ENCODE data around the gene COA8.

Gene COA8

DNA sequence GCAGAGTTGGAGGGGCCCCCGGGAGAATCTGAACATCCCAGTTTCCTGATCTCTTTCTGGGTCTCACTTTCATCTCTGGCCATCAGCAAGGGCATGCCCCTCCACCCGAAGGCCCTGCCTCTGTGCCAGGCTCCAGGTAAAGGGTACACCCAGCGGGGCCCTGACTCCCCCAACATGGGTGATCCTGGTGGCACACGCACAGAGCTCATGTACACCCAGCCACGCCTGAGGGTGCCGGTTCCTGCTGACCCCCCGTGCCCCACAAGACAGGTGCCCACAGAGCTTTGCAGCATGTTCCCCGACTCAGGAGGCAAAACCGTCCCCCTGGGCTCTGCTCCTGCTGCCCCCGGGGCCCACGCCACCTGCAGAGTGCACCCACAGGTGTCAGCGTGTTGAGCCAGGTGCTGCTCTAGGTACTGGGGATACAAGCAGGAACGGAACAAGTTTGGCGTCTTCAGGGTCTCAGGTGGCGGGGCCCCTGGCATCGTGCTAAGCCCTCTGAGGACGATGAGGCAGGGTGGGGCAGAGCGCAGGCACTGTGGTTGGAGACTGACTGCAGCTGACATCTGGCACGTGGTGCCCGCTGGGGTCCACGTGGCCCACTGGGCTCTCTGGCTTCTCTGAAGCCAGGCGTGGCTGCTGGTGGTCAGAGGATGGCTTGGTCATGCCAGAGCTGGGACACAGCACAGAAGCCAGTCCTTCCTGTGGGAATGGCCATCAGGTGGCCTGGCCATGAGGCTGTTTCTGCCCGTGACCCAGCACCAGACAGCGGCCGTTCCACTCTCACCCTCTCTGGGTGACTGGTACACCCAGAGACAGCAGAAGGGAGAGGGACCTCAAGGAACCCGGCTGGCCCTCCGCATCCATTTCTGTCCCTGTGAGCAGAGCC is 14.1 kb upstream of the COA8 start:
- DNase-seq (ENCODE audit: low read depth in 2 of 2), result no peak

DNA sequence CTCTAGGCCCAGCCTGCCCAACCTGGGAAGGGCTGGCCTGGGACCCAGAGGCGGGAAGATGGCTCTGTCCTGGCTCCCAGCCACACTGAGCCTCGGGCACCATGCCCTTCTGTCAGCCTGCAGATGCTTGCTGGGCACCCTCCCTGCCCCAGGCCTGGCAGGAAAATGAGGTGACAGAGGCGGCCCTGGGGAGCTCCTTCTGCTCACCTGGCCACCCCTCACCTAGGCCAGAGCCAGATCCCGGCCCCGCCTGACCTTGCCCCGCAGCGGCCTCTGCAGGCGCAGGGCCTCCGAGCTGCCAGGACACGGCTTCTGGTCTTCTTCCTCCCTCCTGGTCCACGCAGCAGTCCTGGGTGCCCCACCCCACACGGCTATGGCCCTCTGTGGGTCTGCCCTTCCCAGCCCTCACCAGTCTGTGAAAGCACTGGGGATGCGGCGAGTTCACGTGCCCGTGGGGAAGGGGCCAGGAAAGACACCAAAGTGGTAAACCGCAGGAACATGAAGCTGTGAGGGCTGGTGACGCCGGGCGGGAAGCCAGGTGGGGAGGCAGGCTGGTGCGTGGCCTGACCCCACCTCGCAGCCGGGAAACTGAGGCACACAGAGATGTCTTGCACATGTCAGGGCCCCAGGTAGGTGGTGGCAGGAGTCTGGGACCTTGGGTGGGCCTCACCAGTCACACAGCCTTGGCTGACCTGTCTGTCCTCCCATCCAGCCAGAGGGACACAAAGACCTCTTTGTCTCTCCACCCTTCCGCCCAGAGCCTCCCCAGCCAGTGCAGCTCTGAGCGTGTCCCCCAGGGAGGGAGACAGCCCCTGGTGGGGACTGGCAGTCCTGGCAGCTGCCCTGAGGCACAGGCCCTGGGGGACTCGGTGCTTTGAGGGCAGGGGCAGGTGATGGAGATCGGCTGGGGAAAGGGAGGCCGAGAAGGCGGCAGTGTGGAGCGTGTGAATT is 13.1 kb upstream of the COA8 start:
- no peak for DNase-seq (ENCODE audit: low read depth in 2 of 2)

DNA sequence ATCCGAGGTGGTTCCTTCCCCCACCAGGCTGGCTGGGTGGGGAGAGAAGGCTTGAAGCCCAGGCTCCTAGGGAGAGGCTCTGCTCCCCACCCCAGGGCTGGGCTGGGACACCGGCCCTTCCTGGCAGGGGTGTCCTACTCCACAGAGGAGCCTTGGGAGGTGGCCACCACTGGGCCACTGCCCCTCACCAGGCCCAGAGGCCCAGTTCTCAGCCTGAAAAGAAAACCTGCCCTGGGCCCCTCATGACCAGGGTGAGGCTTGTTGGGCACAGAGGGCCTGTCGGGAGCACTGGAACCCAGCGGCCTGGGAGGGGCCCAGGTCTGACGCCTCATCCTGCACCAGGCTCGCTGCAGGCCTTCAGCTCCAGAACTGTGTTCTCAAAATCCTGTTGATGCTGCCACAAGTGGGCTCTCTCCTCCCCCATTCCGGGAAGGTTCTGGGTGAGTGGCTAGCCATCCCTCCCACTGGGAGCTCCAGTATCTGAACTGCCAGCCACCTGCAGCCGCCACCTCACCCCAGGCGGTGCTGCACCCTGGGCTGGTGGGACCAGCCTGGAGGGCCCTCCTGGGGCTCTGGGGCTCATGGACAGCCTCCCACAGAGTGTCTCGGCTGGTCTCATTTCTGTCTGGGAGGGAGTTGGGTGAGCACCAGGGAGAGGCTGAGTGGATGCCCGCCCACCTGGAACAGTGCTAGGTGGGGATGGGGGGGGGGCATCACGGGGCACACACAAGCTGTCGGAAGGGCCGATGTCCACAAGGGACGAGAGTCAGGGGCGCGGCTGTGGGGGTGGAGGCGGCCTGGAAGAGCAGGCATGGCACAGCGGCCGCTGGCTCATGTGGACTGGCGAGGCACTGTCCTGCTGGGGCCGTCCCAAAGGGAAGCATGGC is 12.1 kb upstream of the COA8 start:
- DNase-seq (ENCODE audit: low read depth in 2 of 2), result no peak

DNA sequence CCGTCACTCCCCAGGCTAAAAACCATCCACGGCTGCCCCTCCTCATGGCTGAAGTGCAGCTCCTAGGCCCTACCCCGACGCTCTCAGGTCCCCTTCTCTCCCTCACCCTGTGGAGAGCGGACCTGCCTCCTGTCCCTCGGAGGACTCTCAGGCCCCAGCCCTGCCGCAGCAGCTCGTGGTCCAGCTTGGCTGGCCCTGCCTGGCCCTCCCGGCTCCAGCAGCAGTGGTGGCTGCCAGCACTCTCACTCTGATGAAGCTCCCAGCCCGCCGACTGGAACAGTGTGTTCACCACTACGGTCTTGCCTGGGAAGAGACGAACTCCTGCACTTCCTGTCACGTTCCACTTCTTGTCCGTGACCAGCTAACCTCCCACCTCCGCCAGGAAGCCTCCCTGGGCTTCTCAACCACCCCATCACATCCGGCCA is 11.4 kb upstream of the COA8 start:
- DNase-seq (ENCODE audit: low read depth in 2 of 2), result no peak

DNA sequence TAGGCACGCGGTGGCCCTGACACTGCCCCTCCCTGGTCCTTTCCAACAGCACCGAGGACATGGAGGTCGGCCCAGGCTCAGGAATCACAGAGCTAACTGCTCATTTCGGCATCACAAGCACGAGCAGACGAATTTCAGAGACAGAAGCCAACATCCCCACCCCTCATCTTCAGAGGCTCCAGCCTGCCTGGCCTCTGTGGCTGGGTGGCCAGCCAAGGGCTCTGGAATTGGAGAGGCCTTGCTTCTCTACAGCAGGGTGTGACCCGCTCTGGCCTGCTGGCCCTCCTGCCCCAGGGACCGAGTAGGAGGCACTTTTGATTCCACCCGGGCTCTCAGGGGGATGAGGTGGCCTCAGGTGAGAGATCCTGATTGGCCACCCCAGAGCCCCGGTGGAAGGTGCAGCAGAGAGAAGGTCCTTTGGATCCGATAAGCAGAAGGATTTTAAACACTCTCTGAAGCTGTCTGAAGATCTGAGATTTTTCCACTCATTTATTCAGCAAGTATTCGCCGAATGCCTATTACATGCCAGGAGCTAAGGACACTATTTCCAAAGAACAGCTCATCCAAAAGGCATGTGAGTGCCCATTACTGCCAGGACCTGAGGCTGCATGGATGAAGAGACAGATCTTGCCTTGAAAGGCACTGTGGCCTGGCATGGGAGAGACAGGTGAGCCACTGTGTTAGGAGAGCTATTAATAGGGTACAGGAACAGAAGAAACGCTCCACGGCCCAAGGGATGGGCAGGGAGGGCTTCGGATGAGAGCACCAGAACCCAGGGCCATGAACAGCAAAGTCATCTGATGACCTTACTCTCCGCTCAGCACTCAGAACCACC is 10.5 kb upstream of the COA8 start:
- DNase-seq (ENCODE audit: low read depth in 2 of 2), result no peak

DNA sequence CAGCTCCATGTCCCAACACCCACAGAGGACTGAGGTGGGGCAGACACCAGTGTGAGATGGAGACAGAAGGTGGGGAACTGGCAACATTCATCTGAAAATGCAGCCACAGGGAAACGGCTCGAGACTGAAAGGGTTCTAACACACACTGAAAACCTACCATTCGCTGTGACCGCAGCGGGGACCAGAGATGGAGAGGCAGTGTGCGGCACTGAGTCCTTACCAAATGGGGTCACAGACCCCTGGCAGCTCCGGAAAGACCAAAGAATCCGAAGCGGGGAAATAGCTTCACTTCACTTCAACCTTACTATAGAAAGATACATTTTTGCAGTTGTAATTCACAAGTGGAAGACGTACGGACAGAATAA is 9.9 kb upstream of the COA8 start:
- DNase-seq (ENCODE audit: low read depth in 2 of 2), result no peak

DNA sequence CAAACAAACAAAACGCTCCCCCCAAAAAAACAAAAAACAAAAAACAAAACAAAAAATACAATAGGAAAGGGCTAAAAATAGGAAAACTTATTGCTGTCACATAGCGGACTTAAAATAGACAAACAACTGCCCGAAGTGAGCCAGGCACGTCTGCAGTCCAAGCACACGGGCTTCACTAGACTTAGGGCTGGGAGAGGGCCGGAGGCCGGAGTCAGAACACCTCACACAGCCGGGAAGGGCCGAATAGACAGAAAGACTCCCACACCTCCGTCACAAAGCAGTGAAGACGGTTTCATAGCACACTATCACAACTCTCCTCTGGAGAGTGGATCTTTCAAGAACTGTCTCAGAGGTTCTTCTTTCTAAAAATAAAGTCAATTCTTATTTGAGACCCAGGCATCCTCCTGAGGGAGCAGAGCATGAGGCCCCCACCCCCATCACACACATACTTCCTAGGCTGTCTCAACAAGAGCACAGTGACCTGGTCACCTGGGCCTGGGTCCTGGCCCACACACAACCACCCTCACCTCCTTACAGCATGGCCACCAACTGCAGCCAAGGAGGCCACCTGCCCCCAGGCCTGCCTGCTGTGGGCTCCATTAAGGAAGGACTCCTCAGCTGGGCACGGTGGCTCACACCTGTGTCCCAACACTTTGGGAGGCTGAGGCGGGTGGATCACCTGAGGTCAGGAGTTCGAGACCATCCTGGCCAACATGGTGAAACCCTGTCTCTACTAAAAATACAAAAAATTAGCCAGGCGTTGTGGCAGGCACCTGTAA is 7.0 kb upstream of the COA8 start:
- no peak for DNase-seq (ENCODE audit: low read depth in 2 of 2)

DNA sequence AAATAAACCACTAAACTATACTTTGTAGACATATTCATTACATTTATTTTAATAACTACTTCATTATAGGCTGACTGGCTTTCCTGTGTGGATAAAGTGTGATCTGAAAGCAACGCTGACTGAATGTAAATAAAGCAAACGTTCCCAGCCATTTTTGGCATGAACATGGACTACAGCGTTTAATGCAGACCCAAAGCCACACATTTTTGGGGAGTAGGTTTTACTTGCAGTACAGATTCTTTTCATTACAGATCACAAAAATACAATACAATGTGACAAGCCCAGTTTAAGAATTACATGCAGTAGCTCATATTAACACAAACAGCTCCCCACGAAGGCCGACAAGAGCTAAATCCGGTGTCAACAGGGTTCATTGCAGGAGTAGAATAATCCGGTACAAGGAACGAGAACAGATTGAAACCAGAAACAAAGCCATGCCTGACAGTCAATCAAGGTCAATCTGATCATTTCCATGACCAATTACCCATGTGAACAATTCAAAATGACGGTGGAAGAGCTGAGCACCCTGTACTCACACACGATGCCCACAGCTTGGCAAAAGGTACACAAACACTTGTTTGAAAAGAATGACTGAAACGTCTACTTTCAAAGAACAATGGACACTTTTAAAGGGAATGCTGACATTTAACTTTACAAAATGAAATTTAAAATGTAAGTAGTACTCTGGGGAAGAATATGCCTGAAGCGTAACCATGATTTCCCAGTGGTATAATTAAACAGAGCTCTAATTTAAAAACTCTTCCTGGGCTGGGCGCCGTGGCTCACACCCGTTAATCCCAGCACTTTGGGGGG is 5.6 kb upstream of the COA8 start:
- no peak for DNase-seq (ENCODE audit: low read depth in 2 of 2)

DNA sequence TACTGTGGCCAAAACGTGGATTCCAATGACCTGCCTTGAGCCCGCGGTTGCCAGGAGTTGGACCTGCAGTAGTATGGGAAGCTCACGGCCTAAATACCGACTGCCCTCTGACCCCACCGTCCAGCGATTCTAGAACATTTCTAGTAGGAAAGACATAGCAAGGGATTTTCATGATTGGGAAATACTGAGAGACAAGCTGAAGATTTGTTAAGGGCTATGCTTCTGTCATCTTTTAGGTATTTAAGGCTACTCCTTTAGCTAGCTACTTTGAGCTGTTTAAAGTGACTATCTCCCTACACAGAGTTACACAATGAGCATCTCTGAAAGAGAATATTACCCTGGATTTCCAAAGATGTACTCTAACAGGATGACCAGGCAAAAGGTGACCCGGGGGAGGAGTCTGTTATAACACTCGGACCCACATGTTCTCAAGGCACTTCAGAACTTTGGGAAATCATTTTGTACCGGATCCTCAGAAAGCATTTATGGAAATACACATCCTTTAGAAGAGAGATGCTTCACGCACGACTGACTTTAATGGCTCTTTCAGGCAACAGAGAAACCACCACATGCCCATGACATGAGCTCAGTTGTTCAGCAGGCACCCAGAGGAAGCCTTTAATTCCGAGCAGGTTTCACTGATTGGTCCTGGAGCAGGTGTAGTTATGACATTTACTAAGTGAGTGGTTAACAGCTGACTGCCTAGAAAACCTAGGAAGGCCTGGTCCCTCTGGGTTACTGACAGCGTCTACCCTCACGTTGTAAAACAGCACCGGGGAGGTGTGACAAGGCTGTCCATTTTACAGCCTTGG is 4.5 kb upstream of the COA8 start:
- DNase-seq (ENCODE audit: low read depth in 2 of 2), result no peak

DNA sequence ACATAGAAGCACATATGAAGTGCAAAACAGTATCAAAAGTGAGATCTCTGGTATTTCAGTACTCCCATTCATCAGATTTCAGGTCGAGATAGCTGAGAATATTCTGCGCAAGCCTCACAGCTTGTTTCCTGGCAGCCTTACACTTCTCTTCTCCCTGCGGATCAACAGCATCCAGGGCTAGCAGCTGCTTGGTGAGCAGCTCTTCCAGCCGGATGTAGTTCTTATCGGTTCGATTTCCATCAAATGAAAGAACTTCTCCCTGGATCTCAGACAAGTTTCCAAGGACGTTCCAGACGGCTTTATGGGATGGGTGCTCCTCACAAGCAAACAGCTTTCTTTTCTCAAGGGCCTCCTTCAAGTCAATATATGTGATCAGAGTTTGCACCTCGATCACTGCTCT is 3.0 kb upstream of the COA8 start:
- no peak for DNase-seq (ENCODE audit: low read depth in 2 of 2)

DNA sequence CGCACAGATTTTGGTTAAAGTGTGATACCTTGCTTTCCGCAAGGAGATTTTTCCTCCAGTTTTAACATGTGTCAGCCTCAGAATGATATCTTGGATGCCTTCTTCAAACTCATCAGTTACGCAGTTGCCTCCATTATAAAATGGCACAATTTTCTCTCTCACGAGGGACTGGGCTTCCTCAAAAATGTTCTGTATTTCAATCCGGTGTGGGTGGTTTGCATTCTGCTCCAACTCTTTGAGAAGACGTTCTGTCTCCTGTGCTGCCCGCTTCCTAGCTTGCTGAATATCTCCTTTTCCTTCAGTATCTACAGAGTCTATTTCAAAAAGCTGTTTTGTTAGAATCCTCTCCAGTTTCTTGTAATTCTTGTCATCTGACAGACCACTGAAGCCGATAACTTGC is 2.1 kb upstream of the COA8 start:
- no peak for DNase-seq (ENCODE audit: low read depth in 2 of 2)

DNA sequence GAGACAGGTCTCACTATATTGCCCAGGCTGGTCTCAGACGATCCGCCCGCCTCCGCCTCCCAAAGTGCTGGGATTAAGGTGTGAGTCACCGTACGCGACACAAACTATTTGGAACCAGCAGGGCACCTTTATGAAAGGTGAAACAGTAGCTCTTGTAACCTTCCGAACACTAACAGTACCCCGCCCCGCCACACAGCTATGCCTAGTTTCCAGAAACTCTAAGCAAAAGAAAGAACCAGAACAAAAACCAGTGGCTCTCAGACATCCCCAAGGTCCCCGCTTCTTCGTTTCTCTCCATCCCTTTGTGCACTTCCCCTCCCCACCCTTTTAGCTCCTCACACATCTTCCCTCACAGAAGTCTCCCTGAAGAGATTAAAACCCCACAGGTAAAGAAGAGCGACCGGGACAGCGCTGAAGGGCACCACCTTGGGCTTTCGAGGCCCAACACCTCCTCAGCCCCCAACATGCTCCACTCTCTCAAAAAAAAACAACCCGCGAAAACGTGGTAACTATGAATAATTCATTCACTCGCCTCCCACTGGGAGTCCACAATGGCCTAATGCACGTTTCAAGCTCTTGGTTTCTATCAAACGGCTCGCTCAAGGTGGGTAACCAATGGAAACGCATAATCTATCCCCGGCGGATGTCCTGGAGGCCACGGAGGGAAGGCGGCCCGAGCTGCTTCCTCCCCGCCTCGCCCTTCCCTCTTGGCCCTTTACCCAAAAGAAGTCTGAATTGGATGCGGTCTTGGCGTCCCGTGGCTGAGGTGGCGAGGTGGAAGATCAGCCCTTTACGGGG is 1.2 kb upstream of the COA8 start:
- DNase-seq (ENCODE audit: low read depth in 2 of 2), result peak in 1 of 2 donors; percentile 3

DNA sequence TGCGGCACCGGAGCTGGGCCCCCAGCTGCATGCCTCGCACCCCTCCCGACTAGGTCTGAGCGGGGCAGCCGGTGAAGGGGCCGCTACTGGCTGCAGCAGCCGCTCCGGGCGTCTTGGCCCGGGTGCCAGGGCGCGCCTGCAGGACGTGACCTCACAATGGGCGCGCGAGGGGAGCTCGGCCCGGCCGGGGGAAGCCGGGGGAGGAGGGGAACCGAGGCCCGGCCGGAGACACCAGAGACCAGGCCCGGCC is 656 bp upstream of the COA8 start:
- no peak for DNase-seq (ENCODE audit: low read depth in 2 of 2)

DNA sequence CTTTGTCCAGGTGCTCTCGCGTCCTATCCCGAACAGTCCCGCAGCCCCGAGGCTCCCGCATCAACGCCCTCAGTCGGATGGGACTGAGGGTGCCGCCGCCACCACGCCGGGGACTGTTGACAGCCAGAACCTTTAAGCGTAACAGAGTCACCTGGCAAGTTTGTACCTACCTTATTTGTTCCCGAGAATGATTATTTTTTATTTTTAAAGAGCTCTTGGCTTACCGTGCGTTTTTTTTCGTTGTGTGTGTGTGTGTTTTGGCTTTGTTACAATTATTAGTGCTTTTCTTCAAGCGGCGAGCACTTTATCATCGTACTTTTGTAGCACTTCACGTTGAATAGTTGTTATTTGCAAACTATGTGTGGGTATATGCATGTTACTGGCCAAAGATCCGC is 463 bp downstream of the COA8 start:
- DNase-seq (ENCODE audit: low read depth in 2 of 2), result peak in 1 of 2 donors; percentile 2

DNA sequence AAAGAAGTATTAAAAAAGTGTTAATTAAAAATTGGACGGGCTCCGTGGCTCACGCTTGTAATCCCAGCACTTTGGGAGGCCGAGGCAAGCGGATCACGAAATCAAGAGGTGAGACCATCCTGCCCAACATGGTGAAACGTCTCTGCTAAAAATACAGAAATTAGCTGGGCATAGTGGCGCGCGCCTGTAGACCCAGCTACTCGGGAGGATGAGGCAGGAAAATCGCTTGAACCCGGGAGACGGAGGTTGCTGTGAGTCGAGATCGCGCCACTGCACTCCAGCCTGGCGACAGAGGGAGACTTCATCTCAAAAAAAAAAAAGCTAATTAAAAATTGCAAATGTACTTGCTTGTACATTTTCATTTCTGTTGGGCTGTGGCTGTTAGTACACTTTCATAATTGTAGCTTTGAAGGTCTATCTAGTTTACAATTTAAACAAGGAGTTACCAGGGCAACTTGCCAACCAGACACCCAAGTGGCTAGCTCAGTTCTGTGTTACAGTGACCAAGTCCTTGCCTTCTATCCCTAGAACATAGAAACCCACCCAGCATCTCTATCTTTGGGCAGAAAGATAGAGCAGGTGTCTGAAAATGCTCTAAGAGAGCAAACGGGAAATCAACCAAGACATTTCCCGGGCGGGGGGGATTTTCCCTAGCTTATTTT is 1.2 kb downstream of the COA8 start:
- DNase-seq (ENCODE audit: low read depth in 2 of 2), result no peak

DNA sequence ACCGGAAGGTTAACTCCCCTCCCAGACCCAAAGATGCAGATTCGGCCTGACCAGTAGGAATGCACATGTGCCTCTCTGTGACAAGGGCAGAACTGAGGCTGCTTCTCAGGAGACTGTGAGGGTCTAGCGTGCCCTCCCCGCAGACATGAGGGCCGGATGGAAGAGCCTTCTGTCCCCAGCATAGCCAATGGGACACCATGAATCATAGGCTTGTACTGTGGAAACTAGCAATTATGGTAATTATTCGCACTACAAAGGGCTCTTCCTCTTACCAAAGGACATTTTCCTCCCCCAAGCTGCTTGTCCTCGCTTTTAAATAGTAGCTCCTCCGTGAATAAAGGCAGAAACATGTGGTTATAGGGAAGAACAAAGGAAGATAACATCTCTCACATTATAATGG is 6.2 kb downstream of the COA8 start:
- DNase-seq (ENCODE audit: low read depth in 2 of 2), result no peak

DNA sequence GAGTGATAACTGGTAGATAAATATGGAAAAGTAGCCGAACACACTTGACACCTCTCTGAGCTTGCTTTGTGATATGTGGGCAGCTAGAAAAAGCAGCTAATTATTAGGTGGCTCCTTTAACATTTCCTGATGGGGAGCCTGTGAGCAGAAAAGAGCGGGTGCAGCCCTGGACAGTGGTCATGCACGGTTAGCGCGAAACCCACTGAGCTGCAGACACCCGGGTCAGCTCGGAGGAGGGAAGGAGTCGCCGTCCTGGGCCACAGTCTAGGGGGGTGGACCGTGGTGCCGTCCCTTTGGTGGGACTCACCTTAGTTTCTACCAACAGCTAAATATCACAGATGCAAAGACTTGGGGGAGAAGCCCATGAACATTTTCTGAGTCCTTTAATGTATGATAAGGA is 6.6 kb downstream of the COA8 start:
- DNase-seq (ENCODE audit: low read depth in 2 of 2), result no peak
